Panc1 (cell line): ENCODE data around the gene MEIOB.

Source experiments
- POLR2AphosphoS5 ChIP-seq: IDR thresholded peaks from 2 replicates; pipeline ENCODE4 v1.6.1; 2012; ENCODE audit warnings: mild to moderate bottlenecking, low read depth, low read length, moderate library complexity
- SIN3A ChIP-seq: IDR thresholded peaks from 2 replicates; pipeline ENCODE4 v1.6.1; 2012; ENCODE audit warnings: low read depth, mild to moderate bottlenecking, low read length, moderate library complexity, borderline replicate concordance; ENCODE audit not compliant: insufficient read depth
- TF ChIP-seq, protein P1 (sequence below): fragments of 450-650 bp; IDR thresholded peaks from 2 replicates; pipeline ENCODE4 v1.5.1; 2017; ENCODE audit warnings: mild to moderate bottlenecking
- TF ChIP-seq, protein P2 (sequence below), 2 experiments: IDR thresholded peaks; 2 replicates each; pipeline ENCODE4 v1.6.1; 2011 to 2012; ENCODE audit warnings: low read depth in 2 of 2, control low read depth in 1 of 2, low read length in 1 of 2, mild to moderate bottlenecking in 1 of 2, moderate library complexity in 1 of 2; ENCODE audit not compliant: insufficient read depth in 1 of 2

DNA sequence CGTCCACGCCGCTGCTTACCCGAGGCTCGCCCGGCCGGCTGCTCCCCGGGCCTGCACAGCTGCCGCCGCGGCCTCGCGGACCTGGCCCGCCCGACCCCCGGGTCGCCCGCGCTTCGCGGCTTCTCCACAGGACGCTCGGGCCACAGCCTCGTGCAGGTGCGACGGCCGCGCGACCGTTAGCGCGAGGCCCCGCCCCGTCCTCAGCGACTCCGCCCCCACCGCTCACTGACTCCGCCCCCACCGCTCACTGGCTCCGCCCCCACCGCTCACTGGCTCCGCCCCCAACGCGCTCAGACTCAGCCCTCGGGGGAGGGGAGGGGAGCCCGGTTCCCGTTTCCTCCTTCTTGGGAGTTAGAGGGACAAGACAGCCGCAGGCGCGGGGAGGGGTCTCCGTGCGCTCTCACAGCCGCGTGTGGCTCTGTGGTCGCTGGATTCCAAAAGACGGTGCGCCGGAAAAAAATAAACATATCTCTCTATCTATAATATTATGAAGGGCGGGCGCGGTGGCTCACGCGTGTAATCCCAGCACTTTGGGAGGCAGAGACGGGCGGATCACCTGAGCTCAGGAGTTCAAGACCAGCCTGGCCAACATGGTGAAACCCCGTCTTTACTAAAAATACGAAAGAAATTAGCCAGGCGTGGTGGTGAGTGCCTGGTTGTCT is at the start of gene MEIOB:
- TF ChIP-seq, protein P1, sequence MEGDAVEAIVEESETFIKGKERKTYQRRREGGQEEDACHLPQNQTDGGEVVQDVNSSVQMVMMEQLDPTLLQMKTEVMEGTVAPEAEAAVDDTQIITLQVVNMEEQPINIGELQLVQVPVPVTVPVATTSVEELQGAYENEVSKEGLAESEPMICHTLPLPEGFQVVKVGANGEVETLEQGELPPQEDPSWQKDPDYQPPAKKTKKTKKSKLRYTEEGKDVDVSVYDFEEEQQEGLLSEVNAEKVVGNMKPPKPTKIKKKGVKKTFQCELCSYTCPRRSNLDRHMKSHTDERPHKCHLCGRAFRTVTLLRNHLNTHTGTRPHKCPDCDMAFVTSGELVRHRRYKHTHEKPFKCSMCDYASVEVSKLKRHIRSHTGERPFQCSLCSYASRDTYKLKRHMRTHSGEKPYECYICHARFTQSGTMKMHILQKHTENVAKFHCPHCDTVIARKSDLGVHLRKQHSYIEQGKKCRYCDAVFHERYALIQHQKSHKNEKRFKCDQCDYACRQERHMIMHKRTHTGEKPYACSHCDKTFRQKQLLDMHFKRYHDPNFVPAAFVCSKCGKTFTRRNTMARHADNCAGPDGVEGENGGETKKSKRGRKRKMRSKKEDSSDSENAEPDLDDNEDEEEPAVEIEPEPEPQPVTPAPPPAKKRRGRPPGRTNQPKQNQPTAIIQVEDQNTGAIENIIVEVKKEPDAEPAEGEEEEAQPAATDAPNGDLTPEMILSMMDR = no peak
- TF ChIP-seq SIN3A (no peak), POLR2AphosphoS5 (no peak)
- TF ChIP-seq, protein P2, sequence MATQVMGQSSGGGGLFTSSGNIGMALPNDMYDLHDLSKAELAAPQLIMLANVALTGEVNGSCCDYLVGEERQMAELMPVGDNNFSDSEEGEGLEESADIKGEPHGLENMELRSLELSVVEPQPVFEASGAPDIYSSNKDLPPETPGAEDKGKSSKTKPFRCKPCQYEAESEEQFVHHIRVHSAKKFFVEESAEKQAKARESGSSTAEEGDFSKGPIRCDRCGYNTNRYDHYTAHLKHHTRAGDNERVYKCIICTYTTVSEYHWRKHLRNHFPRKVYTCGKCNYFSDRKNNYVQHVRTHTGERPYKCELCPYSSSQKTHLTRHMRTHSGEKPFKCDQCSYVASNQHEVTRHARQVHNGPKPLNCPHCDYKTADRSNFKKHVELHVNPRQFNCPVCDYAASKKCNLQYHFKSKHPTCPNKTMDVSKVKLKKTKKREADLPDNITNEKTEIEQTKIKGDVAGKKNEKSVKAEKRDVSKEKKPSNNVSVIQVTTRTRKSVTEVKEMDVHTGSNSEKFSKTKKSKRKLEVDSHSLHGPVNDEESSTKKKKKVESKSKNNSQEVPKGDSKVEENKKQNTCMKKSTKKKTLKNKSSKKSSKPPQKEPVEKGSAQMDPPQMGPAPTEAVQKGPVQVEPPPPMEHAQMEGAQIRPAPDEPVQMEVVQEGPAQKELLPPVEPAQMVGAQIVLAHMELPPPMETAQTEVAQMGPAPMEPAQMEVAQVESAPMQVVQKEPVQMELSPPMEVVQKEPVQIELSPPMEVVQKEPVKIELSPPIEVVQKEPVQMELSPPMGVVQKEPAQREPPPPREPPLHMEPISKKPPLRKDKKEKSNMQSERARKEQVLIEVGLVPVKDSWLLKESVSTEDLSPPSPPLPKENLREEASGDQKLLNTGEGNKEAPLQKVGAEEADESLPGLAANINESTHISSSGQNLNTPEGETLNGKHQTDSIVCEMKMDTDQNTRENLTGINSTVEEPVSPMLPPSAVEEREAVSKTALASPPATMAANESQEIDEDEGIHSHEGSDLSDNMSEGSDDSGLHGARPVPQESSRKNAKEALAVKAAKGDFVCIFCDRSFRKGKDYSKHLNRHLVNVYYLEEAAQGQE (IDR thresholded peaks at IDR 0.05; ENCODE audit: insufficient read depth in 1 of 2, low read depth in 2 of 2, low read length in 1 of 2) = no peak
